Measurements from ENCODE around the gene CDH3. TPM values are rescaled to one million over a fixed set of nuclear protein-coding genes. Genes with fewer than 3 reads are reported as not detected.

CDH3 gene
- total RNA-seq, 1 experiment from 2014 or later = not detected

DNA sequence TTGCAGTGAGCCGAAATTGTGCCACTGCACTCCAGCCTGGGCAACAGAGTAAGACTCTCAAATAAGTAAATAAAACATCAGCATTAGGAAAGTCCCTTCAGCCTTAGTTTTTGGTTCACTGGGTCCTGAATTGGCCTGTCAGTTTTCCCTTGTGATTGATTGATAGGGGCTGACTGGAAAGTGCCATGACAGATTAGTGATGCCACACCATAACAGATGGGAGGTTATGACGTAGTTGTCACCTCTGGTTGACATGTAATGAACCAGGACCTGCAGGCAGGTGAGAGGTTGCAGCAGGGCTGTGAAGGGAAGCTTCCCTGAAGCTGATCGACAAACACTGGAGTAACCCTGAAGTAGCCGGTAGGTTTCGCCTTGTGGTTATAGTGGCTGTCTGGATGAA is 41.8 kb downstream of the CDH3 start:
- Histone ChIP-seq H3K4me3 (ENCODE audit: low read depth, low read length, poor library complexity, severe bottlenecking) (no peak overlapping the region), H3K36me3 (ENCODE audit: insufficient read depth, low read length, poor library complexity, severe bottlenecking) (no peaks in the 10 kb centered on the region), H3K9me3 (ENCODE audit: low read depth, low read length, poor library complexity, severe bottlenecking) (no peaks in the 10 kb centered on the region), H3K27ac (ENCODE audit: low read depth, low read length, poor library complexity, severe bottlenecking) (no peak overlapping the region), H3K4me1 (ENCODE audit: insufficient read depth, low read length, poor library complexity, severe bottlenecking) (no peaks in the 10 kb centered on the region), H3K27me3 (replicated peaks; ENCODE audit: insufficient read depth, low read depth, low read length, poor library complexity) (no peaks in the 10 kb centered on the region)
- intact Hi-C loops (cut with micrococcal nuclease; ENCODE audit: unreplicated experiment) = no loop called here
- no peak for DNase-seq (ENCODE audit: low spot score)
- CTCF ChIA-PET = no interaction called here
- BruUV-seq (replicated peaks) = no TSS peak
- POLR2A ChIA-PET (ENCODE audit: low non-redundant PET) = no interaction called here
- no peak for TF ChIP-seq EZH2 (IDR thresholded peaks at IDR 0.05; ENCODE audit: borderline replicate concordance, low read depth, low read length, poor library complexity, severe bottlenecking)
- TF ChIP-seq, protein P1, sequence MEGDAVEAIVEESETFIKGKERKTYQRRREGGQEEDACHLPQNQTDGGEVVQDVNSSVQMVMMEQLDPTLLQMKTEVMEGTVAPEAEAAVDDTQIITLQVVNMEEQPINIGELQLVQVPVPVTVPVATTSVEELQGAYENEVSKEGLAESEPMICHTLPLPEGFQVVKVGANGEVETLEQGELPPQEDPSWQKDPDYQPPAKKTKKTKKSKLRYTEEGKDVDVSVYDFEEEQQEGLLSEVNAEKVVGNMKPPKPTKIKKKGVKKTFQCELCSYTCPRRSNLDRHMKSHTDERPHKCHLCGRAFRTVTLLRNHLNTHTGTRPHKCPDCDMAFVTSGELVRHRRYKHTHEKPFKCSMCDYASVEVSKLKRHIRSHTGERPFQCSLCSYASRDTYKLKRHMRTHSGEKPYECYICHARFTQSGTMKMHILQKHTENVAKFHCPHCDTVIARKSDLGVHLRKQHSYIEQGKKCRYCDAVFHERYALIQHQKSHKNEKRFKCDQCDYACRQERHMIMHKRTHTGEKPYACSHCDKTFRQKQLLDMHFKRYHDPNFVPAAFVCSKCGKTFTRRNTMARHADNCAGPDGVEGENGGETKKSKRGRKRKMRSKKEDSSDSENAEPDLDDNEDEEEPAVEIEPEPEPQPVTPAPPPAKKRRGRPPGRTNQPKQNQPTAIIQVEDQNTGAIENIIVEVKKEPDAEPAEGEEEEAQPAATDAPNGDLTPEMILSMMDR (conservative IDR thresholded peaks at IDR 0.05; ENCODE audit: low read depth, low read length) = no peak

DNA sequence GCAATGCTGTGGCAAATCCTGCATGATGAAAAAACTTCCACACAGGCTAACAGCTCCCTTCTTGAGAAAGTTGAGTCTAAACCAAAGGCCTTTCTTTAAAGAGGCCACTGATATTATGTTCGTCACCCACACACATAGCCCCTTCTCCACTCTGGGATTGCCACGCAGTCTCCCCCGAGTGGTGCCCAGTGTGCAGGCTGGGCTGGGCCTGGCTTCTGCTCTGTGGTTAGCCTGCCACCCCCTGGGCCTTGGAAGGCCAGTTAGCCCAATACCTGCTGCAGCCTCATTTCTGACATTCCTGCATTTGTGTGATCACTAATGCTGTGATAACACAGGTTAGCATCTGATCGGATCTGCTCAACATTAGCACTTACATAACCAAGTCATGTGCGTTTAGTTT is 44.8 kb downstream of the CDH3 start:
- no peak overlapping the region for H3K27ac ChIP-seq (ENCODE audit: low read depth, low read length, poor library complexity, severe bottlenecking)
- no peak for DNase-seq (ENCODE audit: low spot score)
- ChIA-PET POLR2A (ENCODE audit: low non-redundant PET) (no interaction called here), CTCF (no interaction called here)
- H3K27me3 ChIP-seq (replicated peaks; ENCODE audit: insufficient read depth, low read depth, low read length, poor library complexity) = no peaks in the 10 kb centered on the region
- TF ChIP-seq, protein P1 (conservative IDR thresholded peaks at IDR 0.05; ENCODE audit: low read depth, low read length) = no peak
- no peak for TF ChIP-seq EZH2 (IDR thresholded peaks at IDR 0.05; ENCODE audit: borderline replicate concordance, low read depth, low read length, poor library complexity, severe bottlenecking)
- no peak overlapping the region for H3K4me3 ChIP-seq (ENCODE audit: low read depth, low read length, poor library complexity, severe bottlenecking)
- no peaks in the 10 kb centered on the region for H3K9me3 ChIP-seq (ENCODE audit: low read depth, low read length, poor library complexity, severe bottlenecking)
- no peaks in the 10 kb centered on the region for H3K36me3 ChIP-seq (ENCODE audit: insufficient read depth, low read length, poor library complexity, severe bottlenecking)
- intact Hi-C loops (cut with micrococcal nuclease; ENCODE audit: unreplicated experiment) = no loop called here
- BruUV-seq (replicated peaks) = no TSS peak
- no peaks in the 10 kb centered on the region for H3K4me1 ChIP-seq (ENCODE audit: insufficient read depth, low read length, poor library complexity, severe bottlenecking)

DNA sequence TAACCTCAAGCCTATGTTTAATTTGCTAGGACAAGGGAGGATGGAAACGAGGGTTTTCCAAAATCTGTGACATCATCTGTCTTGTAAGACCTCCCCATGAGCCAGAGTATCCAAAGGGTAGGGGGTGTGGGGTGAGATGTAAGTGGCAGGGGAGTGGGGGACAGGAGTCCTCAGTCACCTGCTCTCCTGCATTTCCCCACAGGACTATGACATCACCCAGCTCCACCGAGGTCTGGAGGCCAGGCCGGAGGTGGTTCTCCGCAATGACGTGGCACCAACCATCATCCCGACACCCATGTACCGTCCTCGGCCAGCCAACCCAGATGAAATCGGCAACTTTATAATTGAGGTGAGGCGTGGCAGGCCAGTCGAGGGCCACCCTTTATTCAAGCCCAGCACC is 50.5 kb downstream of the CDH3 start:
- POLR2A ChIA-PET (ENCODE audit: low non-redundant PET) = no interaction called here
- no peaks in the 10 kb centered on the region for H3K36me3 ChIP-seq (ENCODE audit: insufficient read depth, low read length, poor library complexity, severe bottlenecking)
- CTCF ChIA-PET = no interaction called here
- no peak overlapping the region for H3K4me3 ChIP-seq (ENCODE audit: low read depth, low read length, poor library complexity, severe bottlenecking)
- H3K4me1 ChIP-seq (ENCODE audit: insufficient read depth, low read length, poor library complexity, severe bottlenecking) = no peaks in the 10 kb centered on the region
- no peaks in the 10 kb centered on the region for H3K9me3 ChIP-seq (ENCODE audit: low read depth, low read length, poor library complexity, severe bottlenecking)
- H3K27me3 ChIP-seq (replicated peaks; ENCODE audit: insufficient read depth, low read depth, low read length, poor library complexity) = no peaks in the 10 kb centered on the region
- intact Hi-C loops (cut with micrococcal nuclease; ENCODE audit: unreplicated experiment) = no loop called here
- BruUV-seq (replicated peaks) = no TSS peak
- TF ChIP-seq, protein P1 (conservative IDR thresholded peaks at IDR 0.05; ENCODE audit: low read depth, low read length) = no peak
- no peak for TF ChIP-seq EZH2 (IDR thresholded peaks at IDR 0.05; ENCODE audit: borderline replicate concordance, low read depth, low read length, poor library complexity, severe bottlenecking)
- DNase-seq (ENCODE audit: low spot score) = no peak
- no peak overlapping the region for H3K27ac ChIP-seq (ENCODE audit: low read depth, low read length, poor library complexity, severe bottlenecking)
